CD14-positive monocyte (primary cell): ENCODE measurements around the gene ITGA11. TPM values are rescaled to one million over a fixed set of nuclear protein-coding genes. Genes with fewer than 3 reads are reported as not detected.

Experiments
- DNase-seq, 3 donors: peaks; one replicate each; pipeline ENCODE4 v3.0.0-alpha.2; 2011 to 2022
- H2AFZ ChIP-seq: 2 replicates; pipeline ENCODE4 v1.6.0; 2012; ENCODE audit warnings: mild to moderate bottlenecking, low read depth, low read length, inconsistent platforms; ENCODE audit not compliant: insufficient read depth, poor library complexity, severe bottlenecking
- H3K27ac ChIP-seq, 2 donors: 1 replicate in 1 of 2; 2 replicates in 1 of 2; pipeline ENCODE4 v1.5.1; 2012 to 2013; ENCODE audit warnings: low read length in 2 of 2, control low read depth in 1 of 2, inconsistent platforms in 1 of 2, low read depth in 1 of 2, mild to moderate bottlenecking in 1 of 2
- H3K27me3 ChIP-seq, 2 donors: one replicate each; pipeline versions ENCODE4 v1.6.0 to v1.6.1; 2011 to 2013; ENCODE audit warnings: low read length in 2 of 2; ENCODE audit not compliant: control insufficient read depth in 2 of 2, insufficient read depth in 2 of 2
- H3K36me3 ChIP-seq, 2 donors: replicated peaks in 1 of 2; 1 replicate in 1 of 2; 2 replicates in 1 of 2; pipeline versions ENCODE4 v1.5.1 to v1.6.1; 2012 to 2013; ENCODE audit warnings: low read length in 2 of 2, control low read depth in 1 of 2, inconsistent platforms in 1 of 2, mild to moderate bottlenecking in 1 of 2; ENCODE audit not compliant: insufficient read depth in 2 of 2, control insufficient read depth in 1 of 2
- H3K4me1 ChIP-seq, 2 donors: 1 replicate in 1 of 2; 2 replicates in 1 of 2; pipeline versions ENCODE4 v1.5.1 to v1.6.1; 2012 to 2013; ENCODE audit warnings: low read length in 2 of 2, control low read depth in 1 of 2, inconsistent platforms in 1 of 2, mild to moderate bottlenecking in 1 of 2, moderate library complexity in 1 of 2; ENCODE audit not compliant: insufficient read depth in 2 of 2, control insufficient read depth in 1 of 2
- H3K4me2 ChIP-seq: replicated peaks from 2 replicates; pipeline ENCODE3; 2012; ENCODE audit warnings: low read length, moderate library complexity, mild to moderate bottlenecking; ENCODE audit not compliant: poor library complexity, severe bottlenecking; ENCODE audit errors: extremely low read depth
- H3K4me3 ChIP-seq, 3 experiments: fragments of 200-600 bp in 1 of 3; sonication (generic) in 1 of 3; replicated peaks in 1 of 3; 1 replicate in 2 of 3; 2 replicates in 1 of 3; pipeline ENCODE4 v1.5.1; 2011 to 2013; ENCODE audit warnings: low read length in 3 of 3, mild to moderate bottlenecking in 3 of 3, control low read depth in 2 of 3, low read depth in 2 of 3, inconsistent platforms in 1 of 3, moderate library complexity in 1 of 3
- H3K79me2 ChIP-seq: 2 replicates; pipeline ENCODE4 v1.6.0; 2012; ENCODE audit warnings: mild to moderate bottlenecking, control low read depth, inconsistent platforms, low read length, moderate library complexity; ENCODE audit not compliant: insufficient read depth
- H3K9ac ChIP-seq: 2 replicates; pipeline ENCODE4 v1.6.0; 2017; ENCODE audit warnings: low read length, mild to moderate bottlenecking; ENCODE audit not compliant: insufficient read depth, poor library complexity, severe bottlenecking
- H3K9me3 ChIP-seq, 2 donors: replicated peaks in 1 of 2; 1 replicate in 1 of 2; 2 replicates in 1 of 2; pipeline versions ENCODE4 v1.5.1 to v1.6.1; 2012 to 2013; ENCODE audit warnings: low read length in 2 of 2, control low read depth in 1 of 2; ENCODE audit not compliant: control insufficient read depth in 1 of 2, insufficient read depth in 1 of 2
- H4K20me1 ChIP-seq: 2 replicates; pipeline ENCODE4 v1.6.0; 2012; ENCODE audit warnings: mild to moderate bottlenecking, low read length, control low read depth, moderate library complexity; ENCODE audit not compliant: insufficient read depth
- H3K27ac Mint-ChIP-seq, 7 donors: one replicate each; pipeline ENCODE4 v1.8.0; 2020; ENCODE audit warnings: mild to moderate bottlenecking in 7 of 7, mixed read lengths in 7 of 7, moderate library complexity in 6 of 7, inconsistent platforms in 2 of 7
- H3K27me3 Mint-ChIP-seq, 3 donors: one replicate each; pipeline ENCODE4 v1.8.0; 2021 to 2022; ENCODE audit warnings: low read depth in 3 of 3, mild to moderate bottlenecking in 3 of 3, mixed read lengths in 3 of 3, moderate library complexity in 3 of 3, inconsistent platforms in 1 of 3
- H3K36me3 Mint-ChIP-seq, 2 donors: one replicate each; pipeline ENCODE4 v1.8.0; 2020; ENCODE audit warnings: mixed read lengths in 2 of 2, inconsistent platforms in 1 of 2, mild to moderate bottlenecking in 1 of 2
- H3K4me1 Mint-ChIP-seq: one replicate; pipeline ENCODE4 v1.8.0; 2020; ENCODE audit warnings: mild to moderate bottlenecking, mixed read lengths
- H3K4me3 Mint-ChIP-seq, 2 donors: one replicate each; pipeline ENCODE4 v1.8.0; 2020; ENCODE audit warnings: mild to moderate bottlenecking in 2 of 2, mixed read lengths in 2 of 2, moderate library complexity in 1 of 2
- H3K9me3 Mint-ChIP-seq, 7 donors: one replicate each; pipeline ENCODE4 v1.8.0; 2020 to 2022; ENCODE audit warnings: mixed read lengths in 7 of 7, mild to moderate bottlenecking in 6 of 7, moderate library complexity in 6 of 7, inconsistent platforms in 2 of 7
- CTCF ChIP-seq: fragments of 200-600 bp; IDR thresholded peaks from one replicate; pipeline ENCODE4 v1.8.0; 2022; ENCODE audit warnings: antibody characterized with exemption, mild to moderate bottlenecking
- WGBS: methylation state at CpG from one replicate; pipeline ENCODE4 v1.1.5; 2013; ENCODE audit warnings: missing lambda C conversion rate; ENCODE audit not compliant: insufficient coverage; 5-methylcytosine and 5-hydroxymethylcytosine counted together
- intact Hi-C, 2 donors: fragments of 100-400 bp; cut with micrococcal nuclease; formaldehyde crosslinking; loops; one replicate each; pipeline versions ENCODE4 v1.15.0 to v1.15.1; 2023
- polyA plus RNA-seq, 3 donors: library from polyadenylated mRNA; depleted of rRNA in 1 of 3; unstranded in 2 of 3; stranded (reverse) in 1 of 3; fragments of 300-500 nt in 2 of 3; fragments of >200 nt in 1 of 3; fragmentation: Illumina TruSeq in 2 of 3; gene quantifications; 1 replicate in 2 of 3; 2 replicates in 1 of 3; pipeline ENCODE4 v1.2.3, GENCODE V29; 2012 to 2021

The ITGA11 gene
- polyA plus RNA-seq, 3 donors, result under 0.01 to 0.01 TPM; not detected in 1

DNA sequence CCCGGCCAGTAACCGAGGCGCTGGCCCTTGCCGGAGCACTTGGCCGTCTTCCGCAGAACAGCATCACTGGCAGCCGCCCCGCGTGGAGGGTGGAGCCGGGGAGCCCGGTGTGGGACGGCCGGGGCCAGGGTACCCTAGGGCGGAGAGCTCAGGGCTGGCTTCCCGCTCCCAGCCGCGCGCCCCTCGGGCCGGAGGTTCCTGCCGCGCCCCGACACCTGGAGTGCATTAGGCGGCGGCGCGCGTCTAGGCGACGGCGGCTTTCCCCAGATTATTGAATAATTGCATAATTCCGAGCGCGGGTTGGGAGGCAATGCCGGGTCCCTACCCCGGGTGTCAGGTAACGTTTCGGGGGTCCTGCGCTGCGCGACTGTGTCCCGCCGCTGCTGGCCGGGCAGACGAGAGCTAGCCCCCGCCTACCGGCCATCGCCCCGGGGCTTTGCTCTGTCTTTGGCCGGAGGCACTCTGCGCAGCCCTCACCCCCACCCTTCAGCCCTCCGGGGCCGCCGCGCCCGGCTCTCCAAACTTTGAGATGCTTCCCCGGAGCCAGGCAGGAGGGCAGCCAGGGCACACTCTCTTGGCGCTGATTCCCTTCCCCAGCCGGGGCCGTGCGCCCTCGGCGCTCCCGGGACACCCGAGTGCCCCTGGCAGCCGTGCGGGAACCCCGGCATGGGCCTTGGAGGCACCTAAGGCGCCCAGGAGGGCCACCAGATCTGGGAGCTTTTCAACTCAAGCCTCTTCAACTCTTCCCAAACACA lies 749 bp downstream of the ITGA11 start:
- WGBS, result 4% methylated on average over 69 of the region's 69 CpGs
- H3K4me2 ChIP-seq, result peak overlapping the region; percentile 61
- DNase-seq, result no peak
- peaks cover 8 to 13% of the 10 kb centered on the region in 2 donors for H3K4me1 ChIP-seq
- intact Hi-C loops, result no loop called here
- peak overlapping the region in 1 of 2 donors; percentile 74 for H3K4me3 Mint-ChIP-seq
- no peak overlapping the region for H3K27ac ChIP-seq
- H3K27me3 ChIP-seq, result peaks cover 37 to 62% of the 10 kb centered on the region in 2 donors
- no peak overlapping the region for H3K9ac ChIP-seq
- H3K4me1 Mint-ChIP-seq, result peaks cover 4% of the 10 kb centered on the region
- H4K20me1 ChIP-seq, result no peaks in the 10 kb centered on the region
- peak overlapping the region; percentile 50 for H2AFZ ChIP-seq
- H3K4me3 ChIP-seq, result peak overlapping the region in 1 of 3 experiments; percentile 48
- no peak for TF ChIP-seq CTCF
- H3K36me3 ChIP-seq, result no peaks in the 10 kb centered on the region
- no peaks in the 10 kb centered on the region for H3K79me2 ChIP-seq
- H3K9me3 ChIP-seq, result peaks cover 3 to 14% of the 10 kb centered on the region in 2 donors
- peaks cover 56 to 72% (median 58%) of the 10 kb centered on the region in 3 donors for H3K27me3 Mint-ChIP-seq
- H3K27ac Mint-ChIP-seq, result no peak overlapping the region
- peaks cover 0 to 7% (median 0%) of the 10 kb centered on the region in 7 donors for H3K9me3 Mint-ChIP-seq
- H3K36me3 Mint-ChIP-seq, result no peaks in the 10 kb centered on the region

DNA sequence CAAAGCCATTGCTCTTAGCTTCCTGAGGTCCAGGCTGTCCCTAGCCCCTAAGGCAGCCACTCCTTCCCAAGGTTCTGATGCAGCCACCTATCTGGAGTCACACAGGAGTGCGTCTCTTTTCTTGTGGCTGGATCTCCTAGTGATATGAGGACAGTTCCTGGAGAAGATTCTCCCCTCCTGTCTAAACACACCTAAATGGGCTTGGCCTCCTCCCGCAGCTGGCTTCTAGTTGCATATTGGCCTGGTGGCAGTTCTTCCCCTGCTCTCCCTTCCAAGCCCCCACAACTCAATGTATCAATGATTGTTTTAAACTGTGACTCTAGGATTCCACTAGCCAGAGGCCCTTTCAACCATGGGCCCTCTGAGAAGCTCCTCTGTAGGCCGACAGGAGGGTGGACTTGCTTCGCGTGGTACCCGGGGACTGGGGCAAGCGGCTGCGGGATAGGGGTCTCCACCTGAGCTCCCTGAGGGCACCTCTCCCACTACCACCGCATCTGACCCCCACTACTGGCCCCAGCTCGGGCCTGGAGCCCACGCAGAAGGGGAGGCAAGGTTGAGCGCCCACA lies 1.4 kb downstream of the ITGA11 start:
- Mint-ChIP-seq H3K36me3 (no peaks in the 10 kb centered on the region), H3K4me1 (peaks cover 4% of the 10 kb centered on the region), H3K27me3 (peaks cover 54 to 67% (median 55%) of the 10 kb centered on the region in 3 donors), H3K27ac (peak overlapping the region in 1 of 7 donors; percentile 38), H3K9me3 (peaks cover 0 to 7% (median 0%) of the 10 kb centered on the region in 7 donors), H3K4me3 (peak overlapping the region in 1 of 2 donors; percentile 71)
- H3K27ac ChIP-seq, result no peak overlapping the region
- H3K4me2 ChIP-seq, result no peak overlapping the region
- no peak for TF ChIP-seq CTCF
- H3K79me2 ChIP-seq, result no peaks in the 10 kb centered on the region
- H3K27me3 ChIP-seq, result peaks cover 37 to 61% of the 10 kb centered on the region in 2 donors
- intact Hi-C loops, result no loop called here
- H4K20me1 ChIP-seq, result no peaks in the 10 kb centered on the region
- no peak overlapping the region for H3K9ac ChIP-seq
- H3K9me3 ChIP-seq, result peaks cover 3 to 14% of the 10 kb centered on the region in 2 donors
- no peak for DNase-seq
- H3K4me3 ChIP-seq, result no peak overlapping the region
- no peak overlapping the region for H2AFZ ChIP-seq
- peaks cover 8 to 13% of the 10 kb centered on the region in 2 donors for H3K4me1 ChIP-seq
- 33% methylated on average over 4 of the region's 12 CpGs for WGBS
- no peaks in the 10 kb centered on the region for H3K36me3 ChIP-seq
